Lower lobe of right lung (tissue), 2 donors: ENCODE measurements around the gene PRKAR1B. TPM values are rescaled to one million over a fixed set of nuclear protein-coding genes. Genes with fewer than 3 reads are reported as not detected.

Source experiments
- ATAC-seq, 2 donors: fragments of 200-7000 bp; cut with Tn5 transposase; one replicate each; pipeline ENCODE4 v1.9.1; 2020 to 2022; ENCODE audit warnings: mild to moderate bottlenecking in 2 of 2, moderate library complexity in 2 of 2
- DNase-seq: peaks from one replicate; pipeline ENCODE4 v3.0.0-alpha.2; 2020
- H3K27ac ChIP-seq: fragments of 200-600 bp; one replicate; pipeline ENCODE4 v1.8.0; 2022
- H3K27me3 ChIP-seq: fragments of 200-600 bp; one replicate; pipeline ENCODE4 v1.8.0; 2022; ENCODE audit warnings: low read depth
- H3K36me3 ChIP-seq: fragments of 200-600 bp; one replicate; pipeline ENCODE4 v1.8.0; 2022; ENCODE audit warnings: mild to moderate bottlenecking
- H3K4me1 ChIP-seq: fragments of 200-600 bp; one replicate; pipeline ENCODE4 v1.8.0; 2022
- H3K4me3 ChIP-seq: fragments of 200-600 bp; one replicate; pipeline ENCODE4 v1.8.0; 2022; ENCODE audit warnings: mild to moderate bottlenecking
- H3K9me3 ChIP-seq: fragments of 200-600 bp; one replicate; pipeline ENCODE4 v1.8.0; 2022
- intact Hi-C: fragments of 100-400 bp; cut with DNase I; formaldehyde crosslinking; loops from one replicate; pipeline ENCODE4 v1.11.0; 2022
- total RNA-seq: library from RNA; stranded (reverse); fragmentation: NEBNext Ultra II Directional; extraction: Animal tissue kit (Norgen Biotek cat#: 25700); gene quantifications from one replicate; pipeline ENCODE4 v1.2.1, GENCODE V29; 2021
- TF ChIP-seq, protein P1 (sequence below): fragments of 200-600 bp; IDR thresholded peaks from one replicate; pipeline ENCODE4 v1.8.0; 2022; ENCODE audit warnings: antibody characterized with exemption, mild to moderate bottlenecking
- donor health status: DM: no; HTN: yes; CAD: no; lungs with severe emphysema.

PRKAR1B gene
- total RNA-seq, 1 donor from 2014 or later, result 16.8 TPM

DNA sequence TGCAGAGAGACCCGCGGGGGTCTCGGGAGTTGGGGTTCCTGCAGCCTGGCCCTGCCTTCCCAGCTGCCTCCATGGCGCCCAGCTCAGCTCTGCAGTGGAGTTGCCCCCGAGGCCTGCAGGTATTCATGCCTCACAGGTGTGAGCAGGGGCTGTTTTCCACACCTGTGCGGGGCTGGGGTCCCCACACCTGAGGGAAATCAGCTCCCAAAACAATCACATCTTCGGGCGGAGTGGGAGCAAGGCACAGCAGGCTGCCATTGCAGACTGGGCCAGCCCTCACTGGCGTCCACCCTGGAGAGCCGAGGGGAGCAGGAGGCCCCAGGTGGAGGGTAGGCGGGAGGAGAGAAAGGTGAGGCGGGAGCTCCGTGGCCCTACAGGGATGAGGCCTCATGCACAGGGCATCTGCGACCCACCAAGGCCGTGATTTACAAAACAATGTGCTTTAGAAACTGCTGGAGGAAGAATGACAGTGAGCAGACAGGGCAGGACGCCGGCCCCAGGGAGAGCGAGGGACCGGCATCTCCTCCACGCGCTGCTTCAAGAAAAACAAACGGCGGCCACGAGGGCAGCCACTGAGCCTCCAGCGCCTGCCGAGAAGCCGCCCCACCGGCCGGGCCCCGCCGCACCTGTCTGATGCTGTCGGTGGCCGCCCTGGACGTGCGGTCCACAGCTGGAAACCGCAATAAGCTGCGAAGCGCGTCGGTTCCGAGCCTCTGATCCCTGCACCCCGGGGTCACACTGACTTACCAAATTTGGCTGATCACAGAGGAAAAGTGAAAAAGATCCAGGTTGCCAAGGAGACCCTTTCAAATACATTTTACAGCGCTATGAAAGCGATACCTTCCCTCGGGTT, 154.4 kb downstream of the PRKAR1B start:
- Histone ChIP-seq H3K27ac (no peak overlapping the region), H3K4me3 (no peak overlapping the region), H3K27me3 (no peaks in the 10 kb centered on the region), H3K9me3 (no peaks in the 10 kb centered on the region), H3K4me1 (no peaks in the 10 kb centered on the region), H3K36me3 (no peaks in the 10 kb centered on the region)
- intact Hi-C loops, result no loop called here
- ATAC-seq (no peak), DNase-seq (no peak)
- TF ChIP-seq, protein P1, sequence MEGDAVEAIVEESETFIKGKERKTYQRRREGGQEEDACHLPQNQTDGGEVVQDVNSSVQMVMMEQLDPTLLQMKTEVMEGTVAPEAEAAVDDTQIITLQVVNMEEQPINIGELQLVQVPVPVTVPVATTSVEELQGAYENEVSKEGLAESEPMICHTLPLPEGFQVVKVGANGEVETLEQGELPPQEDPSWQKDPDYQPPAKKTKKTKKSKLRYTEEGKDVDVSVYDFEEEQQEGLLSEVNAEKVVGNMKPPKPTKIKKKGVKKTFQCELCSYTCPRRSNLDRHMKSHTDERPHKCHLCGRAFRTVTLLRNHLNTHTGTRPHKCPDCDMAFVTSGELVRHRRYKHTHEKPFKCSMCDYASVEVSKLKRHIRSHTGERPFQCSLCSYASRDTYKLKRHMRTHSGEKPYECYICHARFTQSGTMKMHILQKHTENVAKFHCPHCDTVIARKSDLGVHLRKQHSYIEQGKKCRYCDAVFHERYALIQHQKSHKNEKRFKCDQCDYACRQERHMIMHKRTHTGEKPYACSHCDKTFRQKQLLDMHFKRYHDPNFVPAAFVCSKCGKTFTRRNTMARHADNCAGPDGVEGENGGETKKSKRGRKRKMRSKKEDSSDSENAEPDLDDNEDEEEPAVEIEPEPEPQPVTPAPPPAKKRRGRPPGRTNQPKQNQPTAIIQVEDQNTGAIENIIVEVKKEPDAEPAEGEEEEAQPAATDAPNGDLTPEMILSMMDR, result no peak

DNA sequence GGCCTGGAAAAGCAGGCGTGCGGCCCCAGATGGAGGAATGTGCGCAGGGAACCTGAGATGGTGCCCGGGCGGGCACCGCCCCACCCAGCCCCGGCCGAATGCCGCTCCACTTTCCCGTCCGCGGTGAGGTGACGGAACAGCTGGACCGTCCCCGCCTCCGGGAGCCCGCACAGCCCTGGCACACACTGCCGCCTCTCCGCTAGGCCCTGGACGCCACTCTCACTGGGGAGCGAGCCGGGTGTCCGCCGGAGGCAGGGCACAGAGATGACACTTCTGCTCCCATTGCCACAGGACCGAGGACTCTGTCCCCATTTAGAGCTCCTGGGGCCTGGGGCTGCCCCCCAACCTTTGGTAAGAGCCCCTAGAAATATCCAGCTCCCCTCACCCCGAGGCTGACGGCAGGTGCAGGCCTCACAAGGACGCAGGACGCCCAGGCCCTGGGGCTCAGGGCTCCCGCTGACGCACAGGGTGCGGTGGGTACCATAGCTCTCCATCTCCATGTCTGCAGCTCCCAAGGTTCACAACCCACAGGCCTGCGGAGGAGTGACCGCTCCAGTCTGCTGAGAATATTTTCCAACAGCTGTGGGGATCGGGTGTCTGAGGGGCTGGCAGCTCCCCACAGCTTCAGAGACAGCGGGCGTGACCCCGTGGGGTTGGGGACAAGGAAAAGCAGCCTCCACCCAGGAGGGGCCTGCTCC, 155.2 kb downstream of the PRKAR1B start:
- TF ChIP-seq, protein P1, result no peak
- intact Hi-C loops, result no loop called here
- no peaks in the 10 kb centered on the region for H3K9me3 ChIP-seq
- H3K4me1 ChIP-seq, result no peaks in the 10 kb centered on the region
- no peak overlapping the region for H3K27ac ChIP-seq
- no peaks in the 10 kb centered on the region for H3K36me3 ChIP-seq
- no peaks in the 10 kb centered on the region for H3K27me3 ChIP-seq
- DNase-seq (peak; percentile 34), ATAC-seq (no peak)
- H3K4me3 ChIP-seq, result no peak overlapping the region

DNA sequence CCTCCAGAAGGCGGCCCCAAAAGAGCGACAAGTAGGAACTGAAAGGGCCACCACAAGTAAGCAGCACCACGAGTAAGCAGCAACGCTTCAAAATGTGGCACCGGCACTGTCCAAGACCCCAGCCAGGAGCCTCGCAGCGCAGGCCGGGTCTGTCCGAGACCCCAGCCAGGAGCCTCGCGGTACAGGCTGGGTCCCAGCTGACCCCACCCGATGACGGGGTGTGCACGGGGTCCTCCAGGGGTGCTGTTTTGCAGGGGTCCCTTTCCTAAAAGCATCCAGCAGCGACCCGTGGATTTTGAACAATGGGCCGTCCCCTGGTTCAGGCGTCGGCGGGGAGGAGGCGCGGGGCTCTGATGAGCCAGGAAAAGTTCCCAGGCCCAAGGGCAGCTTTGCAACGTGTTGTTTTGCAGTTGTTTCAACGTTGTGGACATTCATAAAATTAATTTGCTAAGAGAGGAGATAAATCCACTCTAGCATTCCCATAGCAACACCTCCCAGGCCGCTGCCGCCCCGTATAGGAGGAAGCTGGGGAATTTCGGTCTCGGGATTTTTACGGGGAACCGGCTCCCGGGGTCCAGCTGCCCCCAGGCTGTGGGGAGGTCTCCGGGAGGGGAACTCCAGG, 155.9 kb downstream of the PRKAR1B start:
- Histone ChIP-seq H3K9me3 (no peaks in the 10 kb centered on the region), H3K4me3 (no peak overlapping the region), H3K4me1 (no peaks in the 10 kb centered on the region), H3K27ac (no peak overlapping the region), H3K36me3 (no peaks in the 10 kb centered on the region), H3K27me3 (no peaks in the 10 kb centered on the region)
- no peak for ATAC-seq
- intact Hi-C loops, result no loop called here
- peak; percentile 25 for DNase-seq
- TF ChIP-seq, protein P1, result no peak

DNA sequence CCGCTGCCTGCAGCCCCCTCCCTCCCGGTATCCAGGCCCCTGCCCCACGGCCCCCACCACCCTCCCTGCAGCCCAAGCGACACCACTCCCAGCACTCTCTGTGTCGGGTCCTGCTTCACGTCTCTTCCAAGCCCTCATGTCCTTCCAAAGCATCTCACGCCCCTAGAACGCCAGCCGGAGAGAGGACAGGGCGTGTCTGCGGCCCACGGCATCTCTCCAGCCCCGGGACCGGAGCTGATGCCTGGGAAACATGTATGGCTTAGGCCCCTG, 156.3 kb downstream of the PRKAR1B start:
- intact Hi-C loops, result no loop called here
- Histone ChIP-seq H3K4me1 (no peaks in the 10 kb centered on the region), H3K4me3 (no peak overlapping the region), H3K27ac (no peak overlapping the region), H3K9me3 (no peaks in the 10 kb centered on the region), H3K36me3 (no peaks in the 10 kb centered on the region), H3K27me3 (no peaks in the 10 kb centered on the region)
- ATAC-seq (no peak), DNase-seq (no peak)
- TF ChIP-seq, protein P1, result no peak

DNA sequence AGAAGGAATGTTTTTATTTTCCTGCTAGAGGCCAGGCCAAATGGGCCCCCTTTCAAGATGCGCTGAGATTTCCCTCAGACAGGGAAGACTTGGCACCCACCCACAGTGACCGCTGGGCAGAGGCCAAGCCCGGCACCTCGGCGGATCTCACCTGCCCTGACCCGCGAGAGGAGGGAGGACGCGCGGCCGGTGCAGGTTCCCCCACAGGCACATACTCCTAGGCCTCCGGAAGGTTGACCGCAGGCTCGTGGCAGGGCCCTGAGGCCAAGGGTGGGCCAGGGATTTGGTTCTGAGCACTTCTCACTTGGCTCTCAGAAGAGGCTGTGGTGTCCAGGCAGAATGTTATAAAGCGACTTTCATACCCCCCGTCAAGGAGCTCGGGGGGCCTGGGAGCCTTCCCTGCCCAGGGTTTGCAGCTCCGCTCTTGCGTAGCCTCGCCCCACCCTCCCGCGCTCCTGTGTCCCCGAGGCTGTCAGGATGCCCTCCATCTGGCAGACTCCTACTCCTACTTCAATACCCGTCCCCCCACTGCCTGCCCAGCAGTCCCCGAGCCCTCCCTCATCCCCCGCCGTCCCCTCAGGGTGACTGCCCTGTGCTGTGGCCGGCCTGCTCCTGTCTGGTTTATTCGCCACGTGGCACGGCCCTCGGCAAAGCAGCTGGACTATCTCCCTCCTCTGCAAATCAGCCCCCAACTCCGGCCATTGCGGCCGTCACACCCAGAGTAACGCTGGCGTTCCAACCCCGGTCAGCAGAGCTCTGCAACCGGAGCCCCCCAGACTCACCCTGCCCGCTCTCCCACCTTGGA, 156.9 kb downstream of the PRKAR1B start:
- Histone ChIP-seq H3K36me3 (no peaks in the 10 kb centered on the region), H3K27ac (no peak overlapping the region), H3K9me3 (no peaks in the 10 kb centered on the region), H3K4me3 (no peak overlapping the region), H3K27me3 (no peaks in the 10 kb centered on the region), H3K4me1 (no peaks in the 10 kb centered on the region)
- intact Hi-C loops, result no loop called here
- TF ChIP-seq, protein P1, result no peak
- peak; percentile 44 for DNase-seq
- peak in 1 of 2 donors; percentile 14 for ATAC-seq
